HepG2 (cell line): Measurements from ENCODE around the gene HK2.

Source experiments
- REST ChIP-seq, 2 experiments: IDR thresholded peaks; 2 replicates each; pipeline ENCODE4 v1.6.1; 2011 to 2012; ENCODE audit warnings: low read length in 2 of 2, borderline replicate concordance in 1 of 2, low read depth in 1 of 2, mild to moderate bottlenecking in 1 of 2, moderate library complexity in 1 of 2
- ZNF331 ChIP-seq: sonication (generic); formaldehyde crosslinking; IDR thresholded peaks from 2 replicates; pipeline ENCODE4 v1.4.0; 2020; ENCODE audit warnings: missing genetic modification reagents
- TF ChIP-seq, protein P1 (sequence below): sonication (generic); formaldehyde crosslinking; IDR thresholded peaks from 2 replicates; pipeline ENCODE4 v1.5.1; 2020; ENCODE audit warnings: mild to moderate bottlenecking, missing genetic modification reagents

DNA sequence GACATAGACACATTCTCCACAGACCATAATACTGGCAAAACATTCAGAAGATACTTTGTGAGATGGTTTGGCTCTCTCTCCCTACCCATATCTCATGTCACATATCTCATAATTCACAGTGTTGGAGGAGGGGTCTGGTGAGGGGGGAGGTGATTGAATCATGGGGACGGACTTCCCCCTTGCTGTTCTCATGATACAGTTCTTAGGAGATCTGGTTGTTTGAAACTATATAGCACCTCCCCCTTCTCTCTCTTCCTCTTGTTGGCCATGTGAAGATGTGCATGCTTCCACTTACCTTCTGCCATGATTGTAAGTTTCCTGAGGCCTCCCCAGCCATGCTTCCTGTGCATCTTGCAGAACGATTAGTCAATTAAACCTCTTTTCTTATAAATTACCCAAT is 61.1 kb downstream of the HK2 start:
- TF ChIP-seq ZNF331 (CRISPR knock-in tag) (no peak), REST (IDR thresholded peaks at IDR 0.05; ENCODE audit: borderline replicate concordance in 1 of 2, low read depth in 1 of 2, low read length in 2 of 2) (no peak)
- TF ChIP-seq, protein P1, sequence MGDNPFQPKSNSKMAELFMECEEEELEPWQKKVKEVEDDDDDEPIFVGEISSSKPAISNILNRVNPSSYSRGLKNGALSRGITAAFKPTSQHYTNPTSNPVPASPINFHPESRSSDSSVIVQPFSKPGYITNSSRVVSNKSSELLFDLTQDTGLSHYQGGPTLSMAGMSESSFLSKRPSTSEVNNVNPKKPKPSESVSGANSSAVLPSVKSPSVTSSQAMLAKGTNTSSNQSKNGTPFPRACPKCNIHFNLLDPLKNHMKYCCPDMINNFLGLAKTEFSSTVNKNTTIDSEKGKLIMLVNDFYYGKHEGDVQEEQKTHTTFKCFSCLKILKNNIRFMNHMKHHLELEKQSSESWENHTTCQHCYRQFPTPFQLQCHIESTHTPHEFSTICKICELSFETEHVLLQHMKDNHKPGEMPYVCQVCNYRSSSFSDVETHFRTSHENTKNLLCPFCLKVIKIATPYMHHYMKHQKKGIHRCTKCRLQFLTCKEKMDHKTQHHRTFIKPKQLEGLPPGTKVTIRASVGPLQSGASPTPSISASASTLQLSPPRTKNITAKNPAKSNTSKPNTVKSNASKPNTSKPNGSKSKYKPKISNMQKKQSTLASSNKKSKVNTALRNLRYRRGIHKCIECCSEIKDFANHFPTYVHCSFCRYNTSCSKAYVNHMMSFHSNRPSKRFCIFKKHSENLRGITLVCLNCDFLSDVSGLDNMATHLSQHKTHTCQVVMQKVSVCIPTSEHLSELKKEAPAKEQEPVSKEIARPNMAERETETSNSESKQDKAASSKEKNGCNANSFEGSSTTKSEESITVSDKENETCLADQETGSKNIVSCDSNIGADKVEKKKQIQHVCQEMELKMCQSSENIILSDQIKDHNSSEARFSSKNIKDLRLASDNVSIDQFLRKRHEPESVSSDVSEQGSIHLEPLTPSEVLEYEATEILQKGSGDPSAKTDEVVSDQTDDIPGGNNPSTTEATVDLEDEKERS (CRISPR knock-in tag): no peak
